Mucosa of stomach (tissue), 1 donor: ENCODE data around the gene KRTAP10-4.
"Not testable (repeated sequence)": the region's sequence is repeated elsewhere in the genome, so short reads cannot be mapped to it uniquely, and the experiment has no call there.

Source experiments
- H3K27me3 ChIP-seq: one replicate; pipeline ENCODE4 v1.7.0; 2013; ENCODE audit warnings: mild to moderate bottlenecking, low read length; ENCODE audit not compliant: control insufficient read depth, insufficient read depth
- H3K36me3 ChIP-seq: one replicate; pipeline ENCODE4 v1.7.0; 2013; ENCODE audit warnings: low read length; ENCODE audit not compliant: control insufficient read depth, insufficient read depth
- H3K4me1 ChIP-seq: one replicate; pipeline ENCODE4 v1.7.0; 2013; ENCODE audit warnings: mild to moderate bottlenecking, low read length; ENCODE audit not compliant: control insufficient read depth, insufficient read depth
- H3K4me3 ChIP-seq: one replicate; pipeline ENCODE4 v1.7.0; 2013; ENCODE audit warnings: low read length
- H3K9ac ChIP-seq: one replicate; pipeline ENCODE4 v1.7.0; 2013; ENCODE audit warnings: mild to moderate bottlenecking, low read length, moderate library complexity
- H3K9me3 ChIP-seq: one replicate; pipeline ENCODE4 v1.7.0; 2013; ENCODE audit warnings: mild to moderate bottlenecking, low read length, moderate library complexity; ENCODE audit not compliant: control insufficient read depth
- donor health status: Pancreatic carcinoma.

KRTAP10-4 gene

DNA sequence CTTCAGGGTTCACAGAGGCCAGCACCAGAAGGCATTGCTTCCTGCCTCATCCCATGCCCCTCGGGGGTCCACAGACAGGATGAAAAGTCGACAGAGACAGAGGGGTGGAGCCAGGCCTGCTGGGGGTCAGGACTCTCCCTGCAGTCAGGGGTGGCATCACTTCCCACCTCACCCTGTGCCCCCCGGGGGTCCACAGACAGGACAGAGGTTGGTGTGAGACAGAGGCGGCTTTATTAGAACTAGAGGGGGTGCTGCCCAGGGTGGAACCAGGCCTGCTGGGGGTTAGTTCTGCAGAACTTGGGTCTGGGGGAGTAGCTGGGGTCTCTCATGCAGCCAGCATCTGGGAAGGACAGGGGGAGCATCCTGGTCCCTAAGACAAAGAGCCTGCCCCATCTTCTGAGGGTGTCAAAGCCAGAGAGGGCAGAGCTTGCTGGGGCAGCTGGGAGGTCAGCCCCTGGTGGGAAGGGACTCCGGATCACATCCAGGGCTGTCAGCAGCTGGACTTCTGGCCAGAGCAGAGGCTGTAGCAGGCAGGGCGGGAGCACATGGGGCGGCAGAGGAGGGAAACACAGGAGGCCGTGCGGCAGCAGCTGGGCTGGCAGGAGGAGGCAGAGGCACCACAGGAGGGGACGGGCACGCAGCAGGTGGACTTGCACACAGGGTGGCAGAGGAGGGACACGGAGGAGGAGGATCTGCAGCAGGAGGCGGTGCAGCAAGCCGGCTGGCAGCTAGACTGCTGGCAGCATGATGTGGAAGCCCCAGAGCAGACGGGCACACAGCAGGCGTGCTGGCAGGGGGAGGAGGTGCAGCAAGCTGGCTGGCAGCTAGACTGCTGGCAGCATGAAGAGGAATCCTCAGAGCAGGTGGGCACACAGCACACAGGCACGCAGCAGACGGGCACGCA lies 17.6 kb downstream of the KRTAP10-4 start:
- not testable (repeated sequence) for H3K9me3 ChIP-seq, H3K4me3 ChIP-seq, H3K9ac ChIP-seq, H3K4me1 ChIP-seq, H3K36me3 ChIP-seq
- peaks cover 11% of the 10 kb centered on the region for H3K27me3 ChIP-seq

DNA sequence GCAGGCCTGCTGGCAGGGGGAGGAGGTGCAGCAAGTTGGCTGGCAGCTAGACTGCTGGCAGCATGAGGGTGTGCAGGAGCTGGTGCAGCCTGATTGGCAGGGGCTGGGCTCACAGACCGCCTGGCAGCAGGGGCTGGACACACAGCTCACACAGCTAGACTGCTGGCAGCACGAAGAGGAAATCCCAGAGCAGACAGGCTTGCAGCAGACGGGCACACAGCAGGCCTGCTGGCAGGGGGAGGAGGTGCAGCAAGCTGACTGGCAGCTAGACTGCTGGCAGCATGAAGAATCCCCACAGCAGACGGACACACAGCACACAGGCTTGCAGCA lies 18.2 kb downstream of the KRTAP10-4 start:
- not testable (repeated sequence) for H3K4me1 ChIP-seq, H3K9me3 ChIP-seq, H3K36me3 ChIP-seq, H3K4me3 ChIP-seq, H3K9ac ChIP-seq
- H3K27me3 ChIP-seq: peaks cover 11% of the 10 kb centered on the region

DNA sequence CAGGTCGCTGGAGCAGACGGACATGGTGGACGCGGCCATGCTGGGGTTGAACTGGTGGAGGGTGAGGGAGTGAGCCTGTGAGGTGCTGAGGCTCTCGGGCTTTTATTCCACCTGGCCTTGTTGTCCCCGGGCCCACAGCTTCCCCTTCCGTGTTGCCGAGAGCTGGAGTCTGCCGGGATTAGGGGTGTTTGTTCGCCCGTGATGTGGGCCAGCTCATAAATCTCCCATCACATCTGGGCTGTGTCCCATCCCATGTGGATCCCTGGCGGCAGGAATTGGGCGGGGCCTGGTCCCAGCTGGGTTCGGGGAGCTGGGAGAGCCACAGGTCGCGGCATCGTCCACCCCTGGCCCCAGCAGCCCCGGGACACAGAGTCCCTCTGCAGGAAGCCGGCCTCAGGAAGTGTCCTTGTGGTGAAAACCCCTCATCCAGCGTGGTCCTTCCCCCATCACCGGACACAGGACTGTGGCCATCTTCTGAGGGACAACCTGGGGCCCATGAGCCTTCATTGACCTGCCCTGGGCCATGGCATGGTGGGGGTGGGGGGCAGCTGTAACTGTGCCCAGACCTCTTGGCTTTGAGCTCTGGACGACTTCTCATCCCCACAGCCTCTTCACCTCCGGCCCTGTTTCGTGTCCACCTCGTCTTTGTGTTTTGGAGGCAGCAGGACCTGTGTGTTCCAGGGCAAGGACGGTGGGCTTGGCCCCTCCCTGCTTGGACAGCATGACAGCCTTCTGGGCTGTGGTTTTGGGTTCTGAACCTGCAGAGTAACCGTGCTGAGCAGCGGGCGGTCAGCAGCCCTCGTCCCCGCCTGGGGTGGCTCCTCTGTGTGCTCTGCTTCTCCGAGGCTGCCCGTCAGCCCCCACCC lies 19.1 kb downstream of the KRTAP10-4 start, which contains the start of gene KRTAP10-6:
TSS of gene KRTAP10-6 (minus strand) at position 60 of the 866 bp plus-strand sequence. CDS start at position 39, 21 bp downstream.
- H3K36me3 ChIP-seq: no peaks in the 10 kb centered on the region
- H3K4me1 ChIP-seq: no peaks in the 10 kb centered on the region
- no peaks in the 10 kb centered on the region for H3K9me3 ChIP-seq
- H3K9ac ChIP-seq: no peak within 1 kb of the TSS
- H3K4me3 ChIP-seq: no peak within 1 kb of the TSS
- H3K27me3 ChIP-seq: peaks cover 11% of the 10 kb centered on the region

DNA sequence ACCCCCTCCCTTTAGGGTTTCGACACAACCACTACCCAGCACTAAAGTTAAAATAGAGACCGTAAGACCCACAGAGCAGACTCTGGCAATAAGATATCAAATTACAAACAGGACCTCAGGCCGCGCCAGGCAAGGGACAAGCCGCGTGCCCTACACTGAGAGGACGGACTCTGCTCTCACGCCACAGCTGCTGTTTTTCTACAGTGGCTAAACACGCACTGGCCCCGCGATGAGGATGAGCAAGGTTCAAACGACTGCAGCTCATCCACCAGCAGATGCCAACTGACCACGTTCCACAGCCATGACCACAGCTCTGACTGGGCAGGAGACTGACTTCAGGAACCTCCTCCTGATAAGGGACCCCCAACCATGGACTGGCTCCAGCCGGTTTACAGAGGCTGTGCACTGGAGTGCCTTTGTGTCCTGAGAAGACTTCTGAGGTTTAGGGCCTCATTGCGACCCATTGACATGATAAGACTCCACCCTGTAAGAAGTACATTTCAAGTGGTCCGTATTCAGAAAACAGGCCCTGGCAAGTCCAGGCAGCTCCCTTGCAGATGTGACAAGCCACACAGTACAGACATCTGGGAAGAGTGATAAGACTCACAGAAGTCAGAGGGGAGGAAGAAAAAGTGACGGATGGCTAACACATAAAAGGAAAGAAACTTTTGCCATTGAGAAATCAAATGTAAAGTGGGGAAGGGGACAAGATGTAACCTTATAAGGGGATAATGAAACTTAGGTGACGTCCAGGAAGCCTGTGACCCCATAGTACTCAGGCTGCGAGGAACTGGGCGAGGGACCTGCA lies 20.3 kb downstream of the KRTAP10-4 start:
- no peaks in the 10 kb centered on the region for H3K4me1 ChIP-seq
- H3K36me3 ChIP-seq: no peaks in the 10 kb centered on the region
- H3K4me3 ChIP-seq: no peak overlapping the region
- no peak overlapping the region for H3K9ac ChIP-seq
- peaks cover 11% of the 10 kb centered on the region for H3K27me3 ChIP-seq
- no peaks in the 10 kb centered on the region for H3K9me3 ChIP-seq

DNA sequence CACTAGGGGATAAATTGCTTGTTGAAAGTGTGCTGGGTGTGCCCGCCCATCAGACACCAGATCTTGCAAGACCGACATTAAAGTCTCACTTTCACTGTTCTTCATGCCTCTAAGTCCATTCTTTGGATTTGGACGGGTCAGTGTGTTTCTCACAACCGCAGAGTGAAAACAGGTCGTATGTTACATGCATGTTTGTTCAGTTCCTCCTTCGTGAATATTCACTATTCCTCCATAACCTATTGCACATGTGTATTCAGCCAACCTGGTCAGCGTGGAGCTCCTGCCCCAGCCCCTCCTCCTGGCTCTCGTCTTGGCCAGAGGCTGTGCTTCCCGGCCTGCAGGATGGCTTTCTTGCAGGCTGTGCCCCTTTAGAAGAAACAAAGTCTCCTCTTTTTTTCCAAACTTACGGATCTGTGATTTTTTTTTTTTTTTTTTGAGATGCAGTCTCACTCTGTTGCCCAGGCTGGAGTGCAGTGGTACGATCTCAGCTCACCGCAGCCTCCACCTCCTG lies 20.9 kb downstream of the KRTAP10-4 start:
- H3K4me3 ChIP-seq: no peak overlapping the region
- H3K36me3 ChIP-seq: no peaks in the 10 kb centered on the region
- H3K4me1 ChIP-seq: no peaks in the 10 kb centered on the region
- peaks cover 11% of the 10 kb centered on the region for H3K27me3 ChIP-seq
- no peak overlapping the region for H3K9ac ChIP-seq
- H3K9me3 ChIP-seq: no peaks in the 10 kb centered on the region

DNA sequence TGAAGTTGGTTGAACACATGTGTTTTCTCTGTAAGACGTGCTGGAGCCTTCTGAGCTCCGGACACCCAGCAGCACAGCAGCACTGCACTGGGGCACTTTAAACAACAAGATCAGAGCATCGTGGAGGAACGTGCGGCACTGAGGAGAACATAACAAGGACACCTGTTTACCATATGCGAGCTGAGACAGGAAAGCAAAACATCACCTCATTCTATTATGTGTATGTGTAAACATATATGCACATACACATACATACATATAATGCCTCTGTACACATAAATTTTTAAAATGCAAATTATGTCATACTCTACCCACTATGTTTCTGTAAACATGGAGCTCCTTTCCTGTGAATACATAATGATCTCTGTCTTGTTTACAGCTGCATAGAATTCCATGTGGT lies 22.0 kb downstream of the KRTAP10-4 start:
- H3K9me3 ChIP-seq: no peaks in the 10 kb centered on the region
- peaks cover 11% of the 10 kb centered on the region for H3K27me3 ChIP-seq
- H3K4me3 ChIP-seq: no peak overlapping the region
- H3K9ac ChIP-seq: no peak overlapping the region
- no peaks in the 10 kb centered on the region for H3K36me3 ChIP-seq
- H3K4me1 ChIP-seq: no peaks in the 10 kb centered on the region

DNA sequence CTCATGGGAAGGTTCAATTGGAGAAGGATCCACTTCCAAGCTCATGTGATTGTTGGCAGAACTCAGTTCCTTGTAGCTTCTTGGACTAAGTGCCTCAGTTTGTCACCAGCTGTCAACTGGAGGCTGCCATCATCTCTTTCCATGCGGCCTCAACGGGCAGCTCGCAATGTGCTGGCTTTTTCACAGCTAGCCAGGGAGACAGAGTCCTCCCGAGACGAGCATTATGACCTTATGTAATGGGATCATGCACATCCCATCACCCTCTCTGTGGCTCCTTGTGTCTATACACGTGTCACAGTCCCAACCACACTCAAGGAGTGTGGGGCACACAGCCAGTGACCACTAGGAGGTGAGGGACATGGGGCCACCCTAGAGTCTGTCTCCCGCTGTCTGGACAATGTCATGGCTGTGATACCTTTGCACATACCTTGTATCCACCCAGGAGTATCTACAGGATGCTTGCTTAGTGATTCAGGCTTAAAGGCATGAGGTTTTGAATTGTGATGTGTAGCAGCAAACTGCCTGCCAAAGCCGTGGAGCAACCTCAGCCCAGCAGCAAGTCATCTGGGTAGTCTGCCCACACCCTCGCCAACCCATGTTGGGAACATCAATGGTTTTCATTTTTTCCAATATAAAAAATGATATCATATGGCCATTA lies 22.7 kb downstream of the KRTAP10-4 start:
- no peaks in the 10 kb centered on the region for H3K4me1 ChIP-seq
- no peaks in the 10 kb centered on the region for H3K36me3 ChIP-seq
- H3K9ac ChIP-seq: no peak overlapping the region
- H3K4me3 ChIP-seq: no peak overlapping the region
- H3K9me3 ChIP-seq: no peaks in the 10 kb centered on the region
- peaks cover 11% of the 10 kb centered on the region for H3K27me3 ChIP-seq

DNA sequence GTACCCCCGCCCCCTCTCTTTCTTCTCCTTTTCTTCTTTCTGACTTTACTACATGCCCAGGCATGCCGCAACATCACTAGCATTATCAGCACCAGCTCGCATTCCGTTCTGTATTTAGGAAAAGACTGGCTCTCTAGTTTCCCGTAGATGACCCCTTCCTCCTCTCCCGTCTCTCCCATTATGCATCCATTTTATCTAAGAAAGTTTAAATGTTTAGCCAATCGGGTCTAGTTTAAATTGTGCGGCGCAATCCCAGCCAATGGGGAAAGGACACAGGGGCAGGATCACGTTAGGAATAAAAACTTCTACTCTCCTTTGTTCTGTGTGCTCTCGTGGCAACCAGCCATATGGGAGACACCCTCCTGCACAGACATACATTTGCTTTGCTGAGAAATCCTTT lies 24.5 kb downstream of the KRTAP10-4 start:
- H3K4me3 ChIP-seq: no peak overlapping the region
- peaks cover 7% of the 10 kb centered on the region for H3K27me3 ChIP-seq
- no peaks in the 10 kb centered on the region for H3K9me3 ChIP-seq
- H3K9ac ChIP-seq: no peak overlapping the region
- no peaks in the 10 kb centered on the region for H3K36me3 ChIP-seq
- H3K4me1 ChIP-seq: no peaks in the 10 kb centered on the region

DNA sequence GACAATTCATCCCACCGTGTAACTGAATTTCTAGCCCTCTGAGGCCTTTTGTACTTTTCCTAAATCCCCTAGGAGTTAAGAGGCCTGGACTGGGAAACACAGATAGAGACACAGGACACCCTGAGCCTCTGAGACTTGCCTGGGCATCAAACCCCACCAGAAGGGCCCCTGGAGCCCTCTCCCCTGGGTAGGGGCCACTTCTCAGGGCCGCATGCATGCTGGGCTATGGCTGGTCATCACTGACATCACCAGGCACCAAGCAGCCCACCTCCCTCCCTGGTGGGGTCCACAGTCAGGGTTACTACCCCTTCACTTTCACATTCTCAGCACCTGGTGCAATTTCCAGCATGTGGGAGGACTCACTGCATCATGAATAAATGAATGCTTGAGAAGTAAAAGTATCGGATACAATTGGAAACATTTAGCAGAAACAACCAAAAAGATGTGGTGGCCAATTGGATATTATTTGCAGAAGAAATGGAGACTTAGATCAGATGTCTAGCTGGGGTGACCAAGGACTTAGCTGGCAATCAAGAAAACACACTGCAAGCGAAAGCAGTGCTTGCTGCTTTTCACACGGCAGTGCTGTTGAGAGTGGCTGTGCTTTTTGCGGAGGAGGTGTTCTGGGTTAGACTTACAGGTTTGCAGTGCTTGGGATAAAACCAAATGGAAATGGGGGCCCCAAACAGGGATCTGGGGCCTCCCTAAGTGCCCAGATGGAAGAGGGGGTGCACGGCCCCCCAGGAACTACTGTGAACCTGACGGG lies 25.9 kb downstream of the KRTAP10-4 start:
- H3K9ac ChIP-seq: no peak overlapping the region
- no peaks in the 10 kb centered on the region for H3K9me3 ChIP-seq
- no peak overlapping the region for H3K4me3 ChIP-seq
- peaks cover 3% of the 10 kb centered on the region for H3K27me3 ChIP-seq
- H3K4me1 ChIP-seq: no peaks in the 10 kb centered on the region
- H3K36me3 ChIP-seq: no peaks in the 10 kb centered on the region

DNA sequence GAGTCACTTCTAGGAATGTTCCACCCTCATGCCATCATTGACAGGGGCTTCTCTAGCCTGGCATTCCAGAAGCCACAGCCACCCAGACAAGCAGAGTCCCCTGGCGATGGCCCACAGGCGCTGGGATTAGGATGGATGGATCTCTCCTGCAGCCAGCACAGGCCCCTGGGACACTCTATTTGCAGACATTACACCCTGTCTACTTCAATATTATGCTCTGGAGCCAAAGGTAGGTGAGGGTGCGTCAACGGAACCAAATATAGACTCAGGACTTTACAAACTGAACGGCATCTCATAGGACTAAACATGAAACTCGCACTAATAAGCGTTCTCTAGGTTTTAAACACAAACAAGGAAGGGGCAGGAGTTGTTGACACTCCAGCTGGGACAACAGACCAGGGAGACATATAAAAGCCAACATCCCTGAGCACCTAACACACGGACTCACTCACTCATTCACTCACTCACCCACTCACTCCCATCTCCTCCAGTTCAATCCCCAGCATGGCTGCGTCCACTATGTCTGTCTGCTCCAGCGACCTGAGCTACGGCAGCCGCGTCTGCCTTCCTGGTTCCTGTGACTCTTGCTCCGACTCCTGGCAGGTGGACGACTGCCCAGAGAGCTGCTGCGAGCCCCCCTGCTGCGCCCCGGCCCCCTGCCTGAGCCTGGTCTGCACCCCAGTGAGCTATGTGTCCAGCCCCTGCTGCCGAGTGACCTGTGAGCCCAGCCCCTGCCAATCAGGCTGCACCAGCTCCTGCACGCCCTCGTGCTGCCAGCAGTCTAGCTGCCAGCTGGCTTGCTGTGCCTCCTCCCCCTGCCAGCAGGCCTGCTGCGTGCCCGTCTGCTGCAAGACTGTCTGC lies 26.8 kb downstream of the KRTAP10-4 start, which contains the start of gene KRTAP10-7:
TSS of gene KRTAP10-7 (plus strand) at position 480 of the 861 bp plus-strand sequence. CDS start at position 505, 25 bp downstream.
- not testable (repeated sequence) for H3K4me1 ChIP-seq, H3K4me3 ChIP-seq, H3K9ac ChIP-seq, H3K36me3 ChIP-seq, H3K27me3 ChIP-seq, H3K9me3 ChIP-seq
